ENCODE data around the gene MSLN. TPM values are rescaled to one million over a fixed set of nuclear protein-coding genes. Genes with fewer than 3 reads are reported as not detected.
A peak's percentile ranks its signal among the peaks of the same experiment; 100 is the strongest.

MSLN gene
- total and polyA plus RNA-seq, 9 of the 15 experiments (the other 6 are each of a cell fraction or from before 2014, with no cell fraction given), result not detected

- TF ChIP-seq RREB1 (CRISPR knock-in tag; IDR thresholded peaks at IDR 0.05), result 0 out of 2 replicates have a peak, but pooled peaks have one; percentile 41
- 0 out of 2 replicates have a peak, but pooled peaks have one; percentile 23 for TF ChIP-seq FOSL1 (tag; conservative IDR thresholded peaks at IDR 0.05)
- TF ChIP-seq NR2C1 (IDR thresholded peaks at IDR 0.05), result no peak
- peak; percentile 79 for TF ChIP-seq NR2C1 (tag; IDR thresholded peaks at IDR 0.05)
- TF ChIP-seq SIN3A (IDR thresholded peaks at IDR 0.05; ENCODE audit: borderline replicate concordance in 2 of 2, control insufficient read depth in 1 of 2, low read depth in 2 of 2, low read length in 2 of 2), result peak; percentile 39 to 89; a peak in 3 of 4 replicates
- peak; percentile 79 to 96 (median 93) for TF ChIP-seq YY1 (IDR thresholded peaks at IDR 0.05; ENCODE audit: borderline replicate concordance in 1 of 3, control insufficient read depth in 1 of 3, extremely low read depth in 1 of 3, insufficient read depth in 3 of 3, insufficient read length in 1 of 3, insufficient replicate concordance in 2 of 3, low read depth in 1 of 3, low read length in 2 of 3)
- TF ChIP-seq, protein P1, sequence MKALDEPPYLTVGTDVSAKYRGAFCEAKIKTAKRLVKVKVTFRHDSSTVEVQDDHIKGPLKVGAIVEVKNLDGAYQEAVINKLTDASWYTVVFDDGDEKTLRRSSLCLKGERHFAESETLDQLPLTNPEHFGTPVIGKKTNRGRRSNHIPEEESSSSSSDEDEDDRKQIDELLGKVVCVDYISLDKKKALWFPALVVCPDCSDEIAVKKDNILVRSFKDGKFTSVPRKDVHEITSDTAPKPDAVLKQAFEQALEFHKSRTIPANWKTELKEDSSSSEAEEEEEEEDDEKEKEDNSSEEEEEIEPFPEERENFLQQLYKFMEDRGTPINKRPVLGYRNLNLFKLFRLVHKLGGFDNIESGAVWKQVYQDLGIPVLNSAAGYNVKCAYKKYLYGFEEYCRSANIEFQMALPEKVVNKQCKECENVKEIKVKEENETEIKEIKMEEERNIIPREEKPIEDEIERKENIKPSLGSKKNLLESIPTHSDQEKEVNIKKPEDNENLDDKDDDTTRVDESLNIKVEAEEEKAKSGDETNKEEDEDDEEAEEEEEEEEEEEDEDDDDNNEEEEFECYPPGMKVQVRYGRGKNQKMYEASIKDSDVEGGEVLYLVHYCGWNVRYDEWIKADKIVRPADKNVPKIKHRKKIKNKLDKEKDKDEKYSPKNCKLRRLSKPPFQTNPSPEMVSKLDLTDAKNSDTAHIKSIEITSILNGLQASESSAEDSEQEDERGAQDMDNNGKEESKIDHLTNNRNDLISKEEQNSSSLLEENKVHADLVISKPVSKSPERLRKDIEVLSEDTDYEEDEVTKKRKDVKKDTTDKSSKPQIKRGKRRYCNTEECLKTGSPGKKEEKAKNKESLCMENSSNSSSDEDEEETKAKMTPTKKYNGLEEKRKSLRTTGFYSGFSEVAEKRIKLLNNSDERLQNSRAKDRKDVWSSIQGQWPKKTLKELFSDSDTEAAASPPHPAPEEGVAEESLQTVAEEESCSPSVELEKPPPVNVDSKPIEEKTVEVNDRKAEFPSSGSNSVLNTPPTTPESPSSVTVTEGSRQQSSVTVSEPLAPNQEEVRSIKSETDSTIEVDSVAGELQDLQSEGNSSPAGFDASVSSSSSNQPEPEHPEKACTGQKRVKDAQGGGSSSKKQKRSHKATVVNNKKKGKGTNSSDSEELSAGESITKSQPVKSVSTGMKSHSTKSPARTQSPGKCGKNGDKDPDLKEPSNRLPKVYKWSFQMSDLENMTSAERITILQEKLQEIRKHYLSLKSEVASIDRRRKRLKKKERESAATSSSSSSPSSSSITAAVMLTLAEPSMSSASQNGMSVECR (CRISPR knock-in tag; IDR thresholded peaks at IDR 0.05), result peak; percentile 98
- TF ChIP-seq HNRNPLL (IDR thresholded peaks at IDR 0.05; ENCODE audit: low read depth, low read length, poor library complexity, severe bottlenecking), result no peak
- no peak for TF ChIP-seq ARID2 (IDR thresholded peaks at IDR 0.05)
- TF ChIP-seq ATF2 (CRISPR knock-in tag; IDR thresholded peaks at IDR 0.05), result peak; percentile 90
- peak; percentile 92 for TF ChIP-seq L3MBTL2 (IDR thresholded peaks at IDR 0.05)
- no peak for TF ChIP-seq ZNF695 (CRISPR knock-in tag; IDR thresholded peaks at IDR 0.05)
- peak; percentile 46 for TF ChIP-seq NFE2 (IDR thresholded peaks at IDR 0.05; ENCODE audit: low read depth)
Measured at GRCh38 chr16:740764-741505, 19.6 kb upstream of the MSLN start, which contains the start of gene CIAO3 (continued).
